ENCODE measurements around the gene CYSTM1.

Gene CYSTM1

DNA sequence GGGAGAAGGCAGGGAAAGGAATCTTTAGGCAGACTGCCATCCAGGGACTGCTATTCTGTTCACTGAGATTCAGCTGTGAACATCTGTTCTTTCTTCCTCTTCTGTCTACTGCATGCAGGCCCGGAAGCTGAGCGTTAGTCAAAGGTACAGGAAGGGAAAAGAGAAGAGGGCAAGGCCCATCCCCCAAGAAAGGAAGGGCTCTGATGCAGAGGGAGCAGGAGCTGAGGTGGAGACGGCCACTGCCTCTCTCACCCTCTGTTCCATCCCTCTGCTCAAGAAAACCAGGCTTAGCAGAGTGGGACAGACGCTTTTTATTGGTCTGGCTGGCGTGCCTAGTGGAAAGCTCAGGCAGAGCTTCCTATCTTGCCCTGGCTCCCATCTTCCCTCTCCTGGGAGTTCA is 70.4 kb downstream of the CYSTM1 start:
- peaks cover 20% of the 10 kb centered on the region for H3K4me1 ChIP-seq (ENCODE audit: control insufficient read depth, insufficient read depth, low read length)
- H3K36me3 ChIP-seq (ENCODE audit: control insufficient read depth in 2 of 2, insufficient read depth in 1 of 2, low read length in 2 of 2) = peaks cover 7 to 46% of the 10 kb centered on the region in 2 experiments
- no peak overlapping the region for H3K27ac ChIP-seq (ENCODE audit: extremely low read depth, low read depth, low read length)
- POLR2A ChIA-PET = interaction anchor here (0.6 to 8.9 kb wide), 3 partner anchors 91 to 109 kb away, joined by 3 to 130 read pairs (median 6); partner anchors contain the start of gene HBEGF
- TF ChIP-seq ZBTB48 (tag by site-specific recombination; IDR thresholded peaks at IDR 0.05) = no peak
- TF ChIP-seq ZNF776 (tag by site-specific recombination; IDR thresholded peaks at IDR 0.05; ENCODE audit: borderline replicate concordance) = no peak
- TF ChIP-seq, protein P1, sequence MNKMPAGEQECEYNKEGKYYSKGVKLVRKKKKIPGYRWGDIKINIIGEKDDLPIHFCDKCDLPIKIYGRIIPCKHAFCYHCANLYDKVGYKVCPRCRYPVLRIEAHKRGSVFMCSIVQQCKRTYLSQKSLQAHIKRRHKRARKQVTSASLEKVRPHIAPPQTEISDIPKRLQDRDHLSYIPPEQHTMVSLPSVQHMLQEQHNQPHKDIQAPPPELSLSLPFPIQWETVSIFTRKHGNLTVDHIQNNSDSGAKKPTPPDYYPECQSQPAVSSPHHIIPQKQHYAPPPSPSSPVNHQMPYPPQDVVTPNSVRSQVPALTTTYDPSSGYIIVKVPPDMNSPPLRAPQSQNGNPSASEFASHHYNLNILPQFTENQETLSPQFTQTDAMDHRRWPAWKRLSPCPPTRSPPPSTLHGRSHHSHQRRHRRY (tag by site-specific recombination; IDR thresholded peaks at IDR 0.05) = no peak
- TF ChIP-seq, protein P2, sequence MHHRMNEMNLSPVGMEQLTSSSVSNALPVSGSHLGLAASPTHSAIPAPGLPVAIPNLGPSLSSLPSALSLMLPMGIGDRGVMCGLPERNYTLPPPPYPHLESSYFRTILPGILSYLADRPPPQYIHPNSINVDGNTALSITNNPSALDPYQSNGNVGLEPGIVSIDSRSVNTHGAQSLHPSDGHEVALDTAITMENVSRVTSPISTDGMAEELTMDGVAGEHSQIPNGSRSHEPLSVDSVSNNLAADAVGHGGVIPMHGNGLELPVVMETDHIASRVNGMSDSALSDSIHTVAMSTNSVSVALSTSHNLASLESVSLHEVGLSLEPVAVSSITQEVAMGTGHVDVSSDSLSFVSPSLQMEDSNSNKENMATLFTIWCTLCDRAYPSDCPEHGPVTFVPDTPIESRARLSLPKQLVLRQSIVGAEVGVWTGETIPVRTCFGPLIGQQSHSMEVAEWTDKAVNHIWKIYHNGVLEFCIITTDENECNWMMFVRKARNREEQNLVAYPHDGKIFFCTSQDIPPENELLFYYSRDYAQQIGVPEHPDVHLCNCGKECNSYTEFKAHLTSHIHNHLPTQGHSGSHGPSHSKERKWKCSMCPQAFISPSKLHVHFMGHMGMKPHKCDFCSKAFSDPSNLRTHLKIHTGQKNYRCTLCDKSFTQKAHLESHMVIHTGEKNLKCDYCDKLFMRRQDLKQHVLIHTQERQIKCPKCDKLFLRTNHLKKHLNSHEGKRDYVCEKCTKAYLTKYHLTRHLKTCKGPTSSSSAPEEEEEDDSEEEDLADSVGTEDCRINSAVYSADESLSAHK (tag by site-specific recombination; IDR thresholded peaks at IDR 0.05) = no peak
- TF ChIP-seq, protein P3, sequence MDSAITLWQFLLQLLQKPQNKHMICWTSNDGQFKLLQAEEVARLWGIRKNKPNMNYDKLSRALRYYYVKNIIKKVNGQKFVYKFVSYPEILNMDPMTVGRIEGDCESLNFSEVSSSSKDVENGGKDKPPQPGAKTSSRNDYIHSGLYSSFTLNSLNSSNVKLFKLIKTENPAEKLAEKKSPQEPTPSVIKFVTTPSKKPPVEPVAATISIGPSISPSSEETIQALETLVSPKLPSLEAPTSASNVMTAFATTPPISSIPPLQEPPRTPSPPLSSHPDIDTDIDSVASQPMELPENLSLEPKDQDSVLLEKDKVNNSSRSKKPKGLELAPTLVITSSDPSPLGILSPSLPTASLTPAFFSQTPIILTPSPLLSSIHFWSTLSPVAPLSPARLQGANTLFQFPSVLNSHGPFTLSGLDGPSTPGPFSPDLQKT (IDR thresholded peaks at IDR 0.05; ENCODE audit: borderline replicate concordance, low read depth, low read length) = no peak
- TF ChIP-seq ZNF2 (tag by site-specific recombination; IDR thresholded peaks at IDR 0.05) = no peak
- TF ChIP-seq ZNF707 (tag by site-specific recombination; IDR thresholded peaks at IDR 0.05) = no peak
- TF ChIP-seq ZNF76 (tag by site-specific recombination; IDR thresholded peaks at IDR 0.05; ENCODE audit: borderline replicate concordance, low read depth) = no peak
- TF ChIP-seq, protein P4, sequence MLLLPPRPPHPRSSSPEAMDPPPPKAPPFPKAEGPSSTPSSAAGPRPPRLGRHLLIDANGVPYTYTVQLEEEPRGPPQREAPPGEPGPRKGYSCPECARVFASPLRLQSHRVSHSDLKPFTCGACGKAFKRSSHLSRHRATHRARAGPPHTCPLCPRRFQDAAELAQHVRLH (tag by site-specific recombination; IDR thresholded peaks at IDR 0.05) = no peak
- TF ChIP-seq ZNF416 (tag by site-specific recombination; IDR thresholded peaks at IDR 0.05) = no peak
- H3K4me3 ChIP-seq (ENCODE audit: low read depth, low read length) = no peak overlapping the region
- CTCF ChIA-PET = interaction anchor here (0.5 to 14.6 kb wide), 25 partner anchors 10 to 1676 kb away, joined by 3 to 660 read pairs (median 5); partner anchors contain the start of genes HBEGF, SLC4A9 and SRA1
- no peaks in the 10 kb centered on the region for H3K9me3 ChIP-seq (ENCODE audit: control insufficient read depth, insufficient read depth, low read depth, low read length)

DNA sequence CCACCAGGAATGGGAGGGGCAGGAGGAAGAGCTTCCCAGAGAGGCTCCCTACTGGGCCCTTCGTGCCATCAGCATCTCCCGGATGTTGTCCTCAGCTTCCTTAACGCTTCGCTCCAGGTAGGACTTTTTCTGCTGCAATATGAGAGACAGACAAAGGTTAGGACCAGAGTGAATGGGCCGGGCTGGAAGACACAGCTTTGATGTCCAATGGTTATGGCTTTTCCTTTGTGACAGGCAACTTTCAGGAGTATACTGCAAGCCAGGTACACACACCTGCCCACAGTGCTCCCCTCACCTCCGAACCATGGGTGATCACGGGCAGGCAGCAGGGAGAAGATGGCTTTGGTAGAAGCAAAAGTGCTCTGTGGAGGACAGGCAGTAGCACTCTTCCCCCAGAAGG is 70.9 kb downstream of the CYSTM1 start:
- ChIA-PET POLR2A (interaction anchor here (0.6 to 8.9 kb wide), 3 partner anchors 90 to 108 kb away, joined by 3 to 130 read pairs (median 6); partner anchors contain the start of gene HBEGF), CTCF (interaction anchor here (0.8 to 14.6 kb wide), 10 partner anchors 10 to 127 kb away, joined by 3 to 660 read pairs (median 14); partner anchors contain the start of genes HBEGF and SLC4A9)
- H3K27ac ChIP-seq (ENCODE audit: extremely low read depth, low read depth, low read length) = no peak overlapping the region
- TF ChIP-seq, protein P5, sequence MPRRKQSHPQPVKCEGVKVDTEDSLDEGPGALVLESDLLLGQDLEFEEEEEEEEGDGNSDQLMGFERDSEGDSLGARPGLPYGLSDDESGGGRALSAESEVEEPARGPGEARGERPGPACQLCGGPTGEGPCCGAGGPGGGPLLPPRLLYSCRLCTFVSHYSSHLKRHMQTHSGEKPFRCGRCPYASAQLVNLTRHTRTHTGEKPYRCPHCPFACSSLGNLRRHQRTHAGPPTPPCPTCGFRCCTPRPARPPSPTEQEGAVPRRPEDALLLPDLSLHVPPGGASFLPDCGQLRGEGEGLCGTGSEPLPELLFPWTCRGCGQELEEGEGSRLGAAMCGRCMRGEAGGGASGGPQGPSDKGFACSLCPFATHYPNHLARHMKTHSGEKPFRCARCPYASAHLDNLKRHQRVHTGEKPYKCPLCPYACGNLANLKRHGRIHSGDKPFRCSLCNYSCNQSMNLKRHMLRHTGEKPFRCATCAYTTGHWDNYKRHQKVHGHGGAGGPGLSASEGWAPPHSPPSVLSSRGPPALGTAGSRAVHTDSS (tag by site-specific recombination; IDR thresholded peaks at IDR 0.05) = no peak
- no peak for TF ChIP-seq SP7 (tag by site-specific recombination; IDR thresholded peaks at IDR 0.05)
- no peak for TF ChIP-seq ZBTB20 (tag by site-specific recombination; IDR thresholded peaks at IDR 0.05)
- TF ChIP-seq ZNF157 (tag by site-specific recombination; IDR thresholded peaks at IDR 0.05) = no peak
- TF ChIP-seq, protein P6, sequence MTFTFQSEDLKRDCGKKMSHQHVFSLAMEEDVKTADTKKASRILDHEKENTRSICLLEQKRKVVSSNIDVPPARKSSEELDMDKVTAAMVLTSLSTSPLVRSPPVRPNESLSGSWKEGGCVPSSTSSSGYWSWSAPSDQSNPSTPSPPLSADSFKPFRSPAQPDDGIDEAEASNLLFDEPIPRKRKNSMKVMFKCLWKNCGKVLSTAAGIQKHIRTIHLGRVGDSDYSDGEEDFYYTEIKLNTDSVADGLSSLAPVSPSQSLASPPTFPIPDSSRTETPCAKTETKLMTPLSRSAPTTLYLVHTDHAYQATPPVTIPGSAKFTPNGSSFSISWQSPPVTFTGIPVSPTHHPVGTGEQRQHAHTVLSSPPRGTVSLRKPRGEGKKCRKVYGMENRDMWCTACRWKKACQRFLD (tag by site-specific recombination; IDR thresholded peaks at IDR 0.05) = no peak
- TF ChIP-seq, protein P7, sequence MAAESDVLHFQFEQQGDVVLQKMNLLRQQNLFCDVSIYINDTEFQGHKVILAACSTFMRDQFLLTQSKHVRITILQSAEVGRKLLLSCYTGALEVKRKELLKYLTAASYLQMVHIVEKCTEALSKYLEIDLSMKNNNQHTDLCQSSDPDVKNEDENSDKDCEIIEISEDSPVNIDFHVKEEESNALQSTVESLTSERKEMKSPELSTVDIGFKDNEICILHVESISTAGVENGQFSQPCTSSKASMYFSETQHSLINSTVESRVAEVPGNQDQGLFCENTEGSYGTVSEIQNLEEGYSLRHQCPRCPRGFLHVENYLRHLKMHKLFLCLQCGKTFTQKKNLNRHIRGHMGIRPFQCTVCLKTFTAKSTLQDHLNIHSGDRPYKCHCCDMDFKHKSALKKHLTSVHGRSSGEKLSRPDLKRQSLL (tag by site-specific recombination; IDR thresholded peaks at IDR 0.05) = no peak
- no peak for TF ChIP-seq ZSCAN23 (tag by site-specific recombination; IDR thresholded peaks at IDR 0.05)
- no peak for TF ChIP-seq ZNF677 (tag by site-specific recombination; IDR thresholded peaks at IDR 0.05)
- peaks cover 7 to 49% of the 10 kb centered on the region in 2 experiments for H3K36me3 ChIP-seq (ENCODE audit: control insufficient read depth in 2 of 2, insufficient read depth in 1 of 2, low read length in 2 of 2)
- no peak overlapping the region for H3K4me3 ChIP-seq (ENCODE audit: low read depth, low read length)
- no peaks in the 10 kb centered on the region for H3K9me3 ChIP-seq (ENCODE audit: control insufficient read depth, insufficient read depth, low read depth, low read length)
- H3K4me1 ChIP-seq (ENCODE audit: control insufficient read depth, insufficient read depth, low read length) = peaks cover 17% of the 10 kb centered on the region
